ENCODE measurements around the gene C11orf52. TPM values are rescaled to one million over a fixed set of nuclear protein-coding genes. Genes with fewer than 3 reads are reported as not detected.

The C11orf52 gene
- total RNA-seq, 1 donor = not detected

- no peak for DNase-seq (ENCODE audit: low read depth in 2 of 3, low spot score in 2 of 3)
Measured at GRCh38 chr11:111937461-111937769, 18.7 kb downstream of the C11orf52 start.

GRCh38 chr11:111937844-111938243 is 19.1 kb downstream of the C11orf52 start:
- no peak for DNase-seq (ENCODE audit: low read depth in 2 of 3, low spot score in 2 of 3)

- peak in 2 of 3 donors; percentile 71 to 78 for DNase-seq (ENCODE audit: low read depth in 2 of 3, low spot score in 2 of 3)
Measured at GRCh38 chr11:111938687-111939160, 20.0 kb downstream of the C11orf52 start.

- DNase-seq (ENCODE audit: low read depth in 2 of 3, low spot score in 2 of 3) = no peak
Measured at GRCh38 chr11:111939836-111940604, 21.3 kb downstream of the C11orf52 start.

GRCh38 chr11:111941963-111942362 is 23.2 kb downstream of the C11orf52 start:
- DNase-seq (ENCODE audit: low read depth in 2 of 3, low spot score in 2 of 3) = no peak

- no peak for DNase-seq (ENCODE audit: low read depth in 2 of 3, low spot score in 2 of 3)
Measured at GRCh38 chr11:111942829-111943228, 24.1 kb downstream of the C11orf52 start.

GRCh38 chr11:111944139-111944538 is 25.4 kb downstream of the C11orf52 start:
- DNase-seq (ENCODE audit: low read depth in 2 of 3, low spot score in 2 of 3) = no peak

- DNase-seq (ENCODE audit: low read depth in 2 of 3, low spot score in 2 of 3) = no peak
Measured at GRCh38 chr11:111944651-111945051, 25.9 kb downstream of the C11orf52 start.

- DNase-seq (ENCODE audit: low read depth in 2 of 3, low spot score in 2 of 3) = no peak
Measured at GRCh38 chr11:111945198-111945597, 26.5 kb downstream of the C11orf52 start.

- no peak for DNase-seq (ENCODE audit: low read depth in 2 of 3, low spot score in 2 of 3)
Measured at GRCh38 chr11:111946499-111946898, 27.8 kb downstream of the C11orf52 start.

- DNase-seq (ENCODE audit: low read depth in 2 of 3, low spot score in 2 of 3) = no peak
Measured at GRCh38 chr11:111947143-111947542, 28.4 kb downstream of the C11orf52 start.

- DNase-seq (ENCODE audit: low read depth in 2 of 3, low spot score in 2 of 3) = no peak
Measured at GRCh38 chr11:111949519-111950426, 31.1 kb downstream of the C11orf52 start.

- DNase-seq (ENCODE audit: low read depth in 2 of 3, low spot score in 2 of 3) = no peak
Measured at GRCh38 chr11:111951565-111951964, 32.9 kb downstream of the C11orf52 start.

- no peak for DNase-seq (ENCODE audit: low read depth in 2 of 3, low spot score in 2 of 3)
Measured at GRCh38 chr11:111954154-111954553, 35.4 kb downstream of the C11orf52 start.

GRCh38 chr11:111957663-111958444 is 39.1 kb downstream of the C11orf52 start:
- DNase-seq (ENCODE audit: low read depth in 2 of 3, low spot score in 2 of 3) = no peak

GRCh38 chr11:111960916-111961315 is 42.2 kb downstream of the C11orf52 start:
- no peak for DNase-seq (ENCODE audit: low read depth in 2 of 3, low spot score in 2 of 3)

- DNase-seq (ENCODE audit: low read depth in 2 of 3, low spot score in 2 of 3) = no peak
Measured at GRCh38 chr11:111961389-111962300, 42.9 kb downstream of the C11orf52 start.

- no peak for DNase-seq (ENCODE audit: low read depth in 2 of 3, low spot score in 2 of 3)
Measured at GRCh38 chr11:111963931-111964340, 45.2 kb downstream of the C11orf52 start.

- no peak for DNase-seq (ENCODE audit: low read depth in 2 of 3, low spot score in 2 of 3)
Measured at GRCh38 chr11:111966678-111967077, 48.0 kb downstream of the C11orf52 start.

GRCh38 chr11:111967649-111968048 is 48.9 kb downstream of the C11orf52 start:
- no peak for DNase-seq (ENCODE audit: low read depth in 2 of 3, low spot score in 2 of 3)
